ENCODE data around the gene CACNG8. TPM values are rescaled to one million over a fixed set of nuclear protein-coding genes. Genes with fewer than 3 reads are reported as not detected.

CACNG8 gene
- total RNA-seq, 1 experiment from 2014 or later: not detected

DNA sequence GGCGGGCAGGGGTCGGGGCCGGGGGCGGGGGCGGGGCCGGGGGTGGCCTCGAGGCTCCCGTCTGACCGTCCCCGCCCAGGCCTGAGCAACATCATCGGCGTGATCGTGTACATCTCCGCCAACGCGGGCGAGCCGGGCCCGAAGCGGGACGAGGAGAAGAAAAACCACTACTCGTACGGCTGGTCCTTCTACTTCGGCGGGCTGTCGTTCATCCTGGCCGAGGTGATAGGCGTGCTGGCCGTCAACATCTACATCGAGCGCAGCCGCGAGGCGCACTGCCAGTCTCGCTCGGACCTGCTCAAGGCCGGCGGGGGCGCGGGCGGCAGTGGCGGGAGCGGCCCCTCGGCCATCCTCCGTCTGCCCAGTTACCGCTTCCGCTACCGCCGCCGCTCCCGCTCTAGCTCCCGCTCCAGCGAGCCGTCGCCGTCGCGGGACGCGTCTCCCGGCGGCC, 19.3 kb downstream of the CACNG8 start:
- 0 out of 2 replicates have a peak overlapping the region, but pooled peaks have one; percentile 17 for H3K4me3 ChIP-seq
- no peaks in the 10 kb centered on the region; the same call in 1 of the 2 replicates for H3K27me3 ChIP-seq
- no peaks in the 10 kb centered on the region for H3K36me3 ChIP-seq
- H3K9me3 ChIP-seq: no peaks in the 10 kb centered on the region
- no peak for DNase-seq

DNA sequence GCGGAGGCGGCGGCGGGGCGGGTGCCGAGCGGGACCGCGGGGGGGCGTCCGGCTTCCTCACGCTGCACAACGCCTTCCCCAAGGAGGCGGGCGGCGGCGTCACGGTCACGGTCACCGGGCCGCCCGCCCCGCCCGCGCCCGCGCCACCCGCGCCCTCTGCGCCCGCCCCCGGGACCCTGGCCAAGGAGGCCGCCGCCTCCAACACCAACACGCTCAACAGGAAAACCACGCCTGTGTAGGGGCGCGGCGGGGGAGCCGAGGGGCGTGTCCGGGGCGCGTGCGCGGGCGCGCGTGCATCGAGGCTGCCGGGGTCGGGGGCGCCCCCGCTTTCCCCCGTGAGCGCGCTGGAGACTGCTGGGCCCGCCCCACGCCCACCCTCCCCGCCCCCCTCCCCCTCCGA, 19.9 kb downstream of the CACNG8 start:
- no peaks in the 10 kb centered on the region for H3K9me3 ChIP-seq
- no peaks in the 10 kb centered on the region; the same call in 1 of the 2 replicates for H3K27me3 ChIP-seq
- peak; percentile 82 for DNase-seq
- H3K4me3 ChIP-seq: no peak overlapping the region
- no peaks in the 10 kb centered on the region for H3K36me3 ChIP-seq

DNA sequence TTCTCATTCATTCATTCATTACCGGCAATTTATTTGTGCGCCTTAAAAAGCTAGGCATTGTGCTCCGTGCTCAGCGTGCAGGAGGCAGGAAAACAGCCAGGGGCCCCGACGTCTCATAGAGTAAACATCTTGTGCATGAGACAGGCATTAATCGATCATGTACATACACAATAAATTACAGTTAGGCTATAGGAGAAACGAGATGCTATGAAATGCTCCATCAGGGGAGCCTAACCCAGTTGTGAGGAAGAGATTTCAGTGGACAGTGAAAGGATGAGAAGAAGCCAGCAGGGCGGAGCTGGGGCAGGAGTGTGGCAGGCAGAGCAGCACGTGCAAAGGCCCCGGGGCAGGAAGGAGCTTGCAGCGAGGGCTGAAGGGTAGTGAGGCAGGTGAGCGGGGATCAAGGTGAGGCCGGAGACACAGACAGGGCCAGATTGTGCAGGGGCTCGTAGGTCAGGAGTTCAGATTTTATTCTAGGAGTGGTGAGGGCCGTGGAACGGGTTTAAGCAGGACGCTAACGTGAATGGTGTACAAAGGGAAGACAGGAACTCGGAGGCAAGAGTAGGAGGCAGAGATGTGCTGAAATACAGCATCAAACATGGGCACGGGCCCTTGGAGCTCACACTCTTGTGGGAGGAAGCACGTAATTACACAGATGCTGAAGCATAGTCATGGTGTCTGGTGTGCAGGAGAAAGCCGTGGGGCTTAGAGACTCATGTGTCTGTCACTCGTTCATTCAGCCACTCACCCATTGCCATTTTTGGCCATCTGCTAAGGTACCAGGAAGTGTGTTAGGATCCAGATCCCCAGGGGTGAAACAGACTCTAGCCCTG, 20.9 kb downstream of the CACNG8 start:
- Histone ChIP-seq H3K36me3 (no peaks in the 10 kb centered on the region), H3K9me3 (no peaks in the 10 kb centered on the region), H3K27me3 (no peaks in the 10 kb centered on the region; the same call in 1 of the 2 replicates), H3K4me3 (no peak overlapping the region)
- DNase-seq: no peak

DNA sequence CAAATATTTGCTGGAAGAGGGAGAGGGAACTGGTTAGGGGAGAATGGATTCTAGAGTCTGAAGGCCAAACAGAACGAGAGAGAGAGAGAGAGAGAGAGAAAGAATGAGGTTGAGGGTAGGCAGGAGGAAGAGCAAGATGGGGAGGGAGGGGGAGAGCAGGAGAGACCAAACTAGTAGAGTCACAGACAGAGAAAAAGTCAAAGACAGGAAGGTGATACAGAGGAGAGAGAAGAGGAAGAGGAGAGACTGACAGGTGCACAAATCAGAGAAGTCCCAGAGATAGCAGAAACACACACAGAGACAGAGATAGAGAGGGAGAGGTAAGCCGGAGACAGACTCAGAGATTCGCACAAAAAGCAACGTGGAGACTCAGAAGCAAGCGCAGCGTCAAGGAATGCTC, 23.1 kb downstream of the CACNG8 start:
- H3K4me3 ChIP-seq: no peak overlapping the region
- H3K36me3 ChIP-seq: no peaks in the 10 kb centered on the region
- H3K27me3 ChIP-seq: no peaks in the 10 kb centered on the region
- no peaks in the 10 kb centered on the region for H3K9me3 ChIP-seq
- DNase-seq: no peak

DNA sequence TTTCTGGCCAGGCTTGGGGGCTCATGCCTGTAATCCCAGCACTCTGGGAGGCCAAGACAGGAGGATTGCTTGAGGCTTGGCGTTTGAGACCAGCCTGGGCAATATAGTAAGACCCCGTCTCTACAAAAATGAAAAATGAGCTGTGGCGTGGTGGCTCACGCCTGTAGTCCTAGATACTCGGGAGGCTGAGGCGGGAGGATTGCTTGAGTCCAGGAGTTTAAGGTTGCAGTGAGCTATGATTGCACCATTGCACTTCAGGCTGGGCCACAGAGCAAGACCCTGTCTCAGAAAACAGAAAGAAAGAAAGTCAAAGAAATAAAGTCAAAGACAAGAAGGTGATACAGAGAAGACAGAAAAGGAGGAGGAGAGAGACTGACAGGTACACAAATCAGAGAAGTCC, 26.2 kb downstream of the CACNG8 start:
- Histone ChIP-seq H3K36me3 (no peaks in the 10 kb centered on the region), H3K9me3 (no peaks in the 10 kb centered on the region), H3K4me3 (no peak overlapping the region), H3K27me3 (no peaks in the 10 kb centered on the region)
- DNase-seq: no peak

DNA sequence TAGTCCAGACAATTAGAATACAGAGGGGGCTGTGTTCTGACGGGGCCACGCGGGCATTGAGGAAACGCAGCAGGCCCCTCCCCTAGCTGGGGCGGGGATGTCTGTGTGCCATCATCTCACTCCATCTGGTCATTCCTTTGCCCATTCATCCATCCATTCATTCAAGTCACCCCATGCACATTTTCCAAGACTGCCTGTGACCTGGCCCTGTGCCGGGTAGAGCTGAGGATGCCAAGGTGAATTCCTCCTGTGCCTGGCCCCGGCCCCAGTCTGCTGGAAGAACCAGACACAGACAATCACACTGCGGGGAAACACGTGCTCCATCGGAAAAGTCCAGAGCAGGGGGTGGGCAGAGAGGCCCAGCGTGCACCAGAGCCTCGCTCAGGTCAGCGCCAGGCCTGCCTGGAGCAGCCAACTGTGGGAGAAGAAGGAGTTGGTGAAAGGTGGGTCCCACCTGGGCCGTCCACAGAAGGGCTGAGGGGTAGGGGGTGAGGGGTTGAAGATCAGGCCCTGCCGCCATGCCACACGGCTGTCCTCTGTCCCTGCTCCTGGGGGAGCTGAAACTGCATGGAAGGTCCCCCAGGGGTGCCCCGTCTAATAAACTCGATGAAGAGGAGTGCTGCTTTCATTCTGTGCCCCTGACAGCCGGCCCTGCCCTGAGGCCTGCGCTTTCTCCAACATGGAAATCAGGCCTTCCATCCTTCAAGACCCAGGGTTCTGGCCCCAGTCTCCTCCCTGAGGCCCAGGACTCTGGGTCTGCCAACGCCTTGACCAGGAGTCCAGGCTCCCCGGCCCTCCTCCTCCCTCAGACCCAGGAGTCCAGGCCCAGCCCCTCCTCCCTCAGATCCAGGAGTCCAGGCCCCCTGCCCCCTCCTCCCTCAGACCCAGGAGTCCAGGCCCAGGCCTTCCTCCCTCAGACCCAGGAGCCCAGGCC, 27.1 kb downstream of the CACNG8 start:
- H3K9me3 ChIP-seq: no peaks in the 10 kb centered on the region
- H3K36me3 ChIP-seq: no peaks in the 10 kb centered on the region
- H3K4me3 ChIP-seq: no peak overlapping the region
- no peaks in the 10 kb centered on the region for H3K27me3 ChIP-seq
- DNase-seq: peak; percentile 77

DNA sequence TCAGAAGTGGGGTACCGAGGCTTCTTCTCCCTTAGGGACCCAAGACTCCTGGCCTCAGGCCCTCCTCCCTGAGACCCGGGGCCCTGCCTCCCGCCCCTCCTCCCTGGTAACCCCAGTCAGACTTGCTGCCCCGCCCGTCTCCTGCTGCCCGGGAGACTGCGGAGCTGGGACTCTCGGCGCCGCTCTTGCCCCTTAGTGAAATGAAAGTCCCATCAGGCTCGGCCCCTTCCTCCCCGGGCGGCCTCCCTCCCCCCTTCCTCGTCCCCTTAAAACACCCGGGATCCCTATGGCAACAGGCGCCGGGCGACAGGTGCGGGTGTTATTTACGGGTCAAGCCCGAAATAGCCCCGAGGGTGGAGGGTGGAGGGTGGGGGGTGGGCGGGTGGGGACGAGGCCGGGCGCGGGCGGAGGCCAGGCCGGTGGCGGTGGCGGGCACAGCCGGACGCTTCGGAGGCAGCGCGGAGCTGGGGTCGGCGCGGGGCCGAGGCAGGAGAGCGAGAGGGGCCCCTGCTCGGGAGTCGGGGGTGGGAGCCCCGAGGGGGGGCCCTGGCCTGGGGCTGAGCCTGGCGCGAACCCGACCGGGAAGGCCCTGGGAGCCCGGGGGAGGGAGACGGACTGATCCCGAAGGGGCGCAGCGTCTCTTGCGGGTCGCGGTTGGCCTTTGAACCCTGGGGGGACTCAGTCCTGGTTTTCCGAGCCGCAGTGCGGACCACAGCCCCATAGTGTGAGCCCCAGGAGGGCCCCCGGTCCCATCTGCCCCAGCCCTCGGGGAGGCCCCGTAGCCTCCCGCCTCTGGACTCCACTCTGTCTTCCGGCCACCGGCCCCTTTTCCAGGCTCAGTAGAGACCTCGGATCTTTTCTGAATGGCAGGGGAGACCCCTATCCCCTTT, 28.7 kb downstream of the CACNG8 start, which contains the start of gene CACNG6:
Gene CACNG6, plus strand, starts transcription at position 414 of the 890 bp plus-strand sequence. CDS start 1,241 bp downstream, outside the sequence.
- H3K4me3 ChIP-seq: no peak within 1 kb of the TSS
- H3K9me3 ChIP-seq: no peaks in the 10 kb centered on the region
- peak; percentile 44 for DNase-seq
- no peaks in the 10 kb centered on the region for H3K27me3 ChIP-seq
- H3K36me3 ChIP-seq: no peaks in the 10 kb centered on the region

DNA sequence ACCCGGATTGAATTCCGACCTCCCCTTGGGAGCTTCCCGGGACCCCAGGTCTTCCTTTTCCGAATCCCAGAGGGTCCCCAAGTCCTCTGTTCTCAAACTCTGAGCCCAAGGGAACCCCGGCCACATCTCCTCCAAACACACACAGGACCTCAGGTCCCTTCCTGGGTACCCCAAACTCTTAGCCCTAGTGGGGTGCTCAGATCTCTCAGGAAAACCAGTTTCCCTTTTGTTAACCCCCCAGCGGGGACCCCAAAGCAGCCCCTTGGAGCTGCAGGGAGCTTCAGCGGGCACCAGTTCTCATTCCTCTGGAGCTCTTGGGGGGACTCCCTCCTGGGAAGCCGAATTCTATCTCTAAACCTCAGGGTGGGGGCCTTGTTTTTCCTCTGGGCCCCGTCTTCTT, 29.5 kb downstream of the CACNG8 start:
- Histone ChIP-seq H3K36me3 (no peaks in the 10 kb centered on the region), H3K27me3 (no peaks in the 10 kb centered on the region; the same call in 1 of the 2 replicates), H3K9me3 (no peaks in the 10 kb centered on the region), H3K4me3 (no peak overlapping the region)
- DNase-seq: no peak

DNA sequence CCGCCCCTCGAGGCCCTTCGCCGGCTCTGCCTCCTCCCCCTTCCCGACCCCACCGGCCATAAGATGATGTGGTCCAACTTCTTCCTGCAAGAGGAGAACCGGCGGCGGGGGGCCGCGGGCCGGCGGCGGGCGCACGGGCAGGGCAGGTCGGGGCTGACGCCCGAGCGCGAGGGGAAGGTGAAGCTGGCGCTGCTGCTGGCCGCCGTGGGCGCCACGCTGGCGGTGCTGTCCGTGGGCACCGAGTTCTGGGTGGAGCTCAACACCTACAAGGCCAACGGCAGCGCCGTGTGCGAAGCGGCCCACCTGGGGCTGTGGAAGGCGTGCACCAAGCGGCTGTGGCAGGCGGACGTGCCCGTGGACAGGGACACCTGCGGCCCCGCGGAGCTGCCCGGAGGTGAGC, 30.1 kb downstream of the CACNG8 start:
- Histone ChIP-seq H3K4me3 (no peak overlapping the region), H3K9me3 (no peaks in the 10 kb centered on the region), H3K27me3 (peaks cover 4% of the 10 kb centered on the region; the same call in 1 of the 2 replicates), H3K36me3 (no peaks in the 10 kb centered on the region)
- DNase-seq: no peak

DNA sequence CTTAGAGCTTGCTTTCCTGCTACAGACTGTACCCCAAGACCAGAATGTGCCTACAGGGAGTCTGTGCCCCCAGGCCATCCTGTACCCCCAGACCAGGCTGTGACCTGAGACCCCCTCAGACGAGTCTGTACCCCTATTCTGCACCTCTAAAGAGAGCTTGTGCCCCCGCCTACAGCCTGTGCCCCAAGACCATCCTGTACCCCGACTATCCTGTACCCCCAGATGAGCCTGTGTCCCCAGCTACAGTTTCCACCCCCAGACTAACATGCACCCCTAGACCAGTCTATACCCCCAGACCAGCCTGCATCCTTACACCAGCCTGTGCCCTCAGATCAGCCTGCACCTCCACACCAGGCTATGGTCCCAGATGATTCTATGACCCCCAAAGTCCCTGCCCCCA, 30.7 kb downstream of the CACNG8 start:
- DNase-seq: no peak
- H3K4me3 ChIP-seq: no peak overlapping the region
- no peaks in the 10 kb centered on the region for H3K36me3 ChIP-seq
- peaks cover 9% of the 10 kb centered on the region; the same call in 1 of the 2 replicates for H3K27me3 ChIP-seq
- no peaks in the 10 kb centered on the region for H3K9me3 ChIP-seq

DNA sequence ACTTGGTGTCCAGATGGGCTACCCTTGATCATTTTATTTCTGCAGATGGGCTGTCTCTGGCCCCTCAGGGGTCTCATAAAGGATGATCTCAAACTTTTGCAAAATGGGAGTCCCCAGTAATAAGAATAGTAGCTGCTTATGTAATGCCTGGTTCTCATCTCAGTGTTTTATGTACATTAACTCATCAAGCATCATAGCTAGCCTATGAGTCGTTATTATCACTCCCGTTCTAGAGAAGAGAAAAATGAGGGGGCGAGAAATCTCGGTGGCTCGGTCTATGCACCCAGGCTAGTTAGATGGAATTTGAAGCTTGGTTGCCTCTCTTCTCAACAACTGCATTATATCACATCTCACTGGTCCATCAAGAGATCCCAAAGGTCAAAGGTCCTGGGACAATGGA, 32.1 kb downstream of the CACNG8 start:
- DNase-seq: no peak
- no peaks in the 10 kb centered on the region; the same call in 1 of the 2 replicates for H3K9me3 ChIP-seq
- peaks cover 16% of the 10 kb centered on the region for H3K27me3 ChIP-seq
- no peak overlapping the region for H3K4me3 ChIP-seq
- no peaks in the 10 kb centered on the region for H3K36me3 ChIP-seq

DNA sequence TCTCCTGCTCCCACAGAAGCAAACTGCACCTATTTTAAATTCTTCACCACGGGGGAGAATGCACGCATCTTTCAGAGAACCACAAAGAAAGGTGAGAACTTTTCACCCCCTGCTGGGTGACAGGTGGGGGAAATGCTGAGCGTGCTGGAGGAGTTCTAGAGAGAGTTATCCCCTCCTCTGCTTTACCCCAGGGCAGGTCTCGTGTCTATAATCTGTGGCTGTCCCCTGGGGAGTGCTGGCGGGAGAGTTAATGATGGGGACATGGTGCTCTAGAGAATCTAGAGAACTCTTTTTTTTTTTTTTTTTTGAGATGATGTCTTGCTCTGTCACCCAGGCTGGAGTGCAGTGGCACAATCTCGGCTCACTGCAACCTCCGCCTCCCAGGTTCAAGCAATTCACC, 35.5 kb downstream of the CACNG8 start:
- no peak for DNase-seq
- Histone ChIP-seq H3K27me3 (peaks cover 16% of the 10 kb centered on the region), H3K36me3 (no peaks in the 10 kb centered on the region), H3K4me3 (no peak overlapping the region), H3K9me3 (no peaks in the 10 kb centered on the region; the same call in 1 of the 2 replicates)

DNA sequence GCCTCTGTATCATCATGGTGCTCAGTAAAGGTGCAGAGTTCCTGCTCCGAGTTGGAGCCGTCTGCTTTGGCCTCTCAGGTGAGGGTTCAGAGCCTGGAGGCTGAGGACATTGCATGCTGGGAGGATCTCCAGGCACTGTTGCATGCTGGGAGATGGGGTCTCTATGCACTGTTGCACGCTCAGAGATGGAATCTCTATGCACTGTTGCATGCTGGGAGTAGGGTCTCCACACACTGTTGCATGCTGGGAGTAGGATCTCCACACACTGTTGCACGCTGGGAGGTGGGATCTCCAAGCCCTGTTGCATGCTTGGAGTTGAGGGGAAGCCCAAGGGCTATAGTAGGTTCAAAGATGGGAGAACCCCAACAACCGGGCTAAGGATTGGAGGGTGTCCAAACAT, 37.0 kb downstream of the CACNG8 start:
- no peak overlapping the region for H3K4me3 ChIP-seq
- no peaks in the 10 kb centered on the region; the same call in 1 of the 2 replicates for H3K9me3 ChIP-seq
- DNase-seq: no peak
- peaks cover 16% of the 10 kb centered on the region for H3K27me3 ChIP-seq
- H3K36me3 ChIP-seq: no peaks in the 10 kb centered on the region

DNA sequence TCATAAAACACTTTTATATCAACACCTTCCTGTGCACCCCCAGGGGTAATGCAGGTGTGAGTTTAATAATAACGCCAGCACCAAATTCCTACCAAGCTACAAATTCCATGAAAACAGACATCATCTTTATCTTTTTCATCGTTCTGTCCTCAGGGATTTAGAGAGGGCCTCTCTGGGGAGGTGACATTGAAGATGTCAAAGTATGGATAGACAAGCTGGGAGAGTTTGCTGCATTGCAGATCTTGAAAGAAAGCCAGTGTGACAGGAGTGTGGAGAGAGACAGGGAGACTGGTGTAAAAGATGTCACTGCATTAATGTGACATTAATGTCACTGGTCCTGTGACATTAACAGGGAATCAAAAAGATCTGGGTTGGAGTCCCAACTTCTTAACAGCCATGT, 38.8 kb downstream of the CACNG8 start:
- no peaks in the 10 kb centered on the region; the same call in 1 of the 2 replicates for H3K9me3 ChIP-seq
- H3K4me3 ChIP-seq: no peak overlapping the region
- no peaks in the 10 kb centered on the region for H3K36me3 ChIP-seq
- no peak for DNase-seq
- H3K27me3 ChIP-seq: peaks cover 16% of the 10 kb centered on the region

DNA sequence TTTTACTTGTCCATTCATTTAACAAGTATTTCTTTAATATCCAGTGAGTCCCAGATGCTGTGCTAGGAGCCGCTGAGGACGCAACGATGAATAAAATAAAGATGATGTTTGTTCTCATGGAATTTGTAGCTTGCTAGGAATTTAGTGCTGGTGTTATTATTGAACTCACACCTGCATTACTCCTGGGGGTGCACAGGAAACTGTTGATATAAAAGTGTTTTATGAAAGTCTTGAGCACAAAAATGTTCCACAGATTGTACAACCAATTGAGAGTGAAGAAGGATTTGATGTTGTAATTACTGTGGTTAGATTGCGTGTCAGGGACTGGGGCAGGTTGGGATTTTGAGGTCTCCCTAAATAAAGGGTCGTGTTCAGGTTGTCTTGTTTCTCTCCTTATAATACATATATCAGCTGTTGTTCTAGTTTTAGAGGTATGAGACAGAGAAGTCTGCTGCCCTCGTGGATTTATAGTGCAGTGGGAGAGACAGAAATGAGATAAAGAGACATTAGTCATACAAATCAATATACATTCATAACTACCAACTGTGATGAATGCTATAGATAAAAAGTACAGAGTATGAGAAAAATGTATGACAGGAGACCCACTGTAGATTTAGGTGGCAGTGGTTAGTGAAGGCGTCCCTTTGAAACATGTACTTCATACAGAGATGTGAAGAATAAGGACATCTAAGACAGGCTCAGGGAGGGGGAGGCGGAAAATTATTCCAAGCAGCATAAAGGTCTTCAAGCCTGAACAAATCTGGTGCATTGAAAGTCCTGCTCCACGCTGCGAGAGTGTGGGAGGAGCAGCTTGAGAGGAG, 40.0 kb downstream of the CACNG8 start:
- Histone ChIP-seq H3K36me3 (no peaks in the 10 kb centered on the region), H3K9me3 (no peaks in the 10 kb centered on the region; the same call in 1 of the 2 replicates), H3K4me3 (no peak overlapping the region), H3K27me3 (peaks cover 12% of the 10 kb centered on the region)
- no peak for DNase-seq

All from MG63 (cell line).